ENCODE measurements around the gene AMIGO3.
A peak's percentile ranks its signal among the peaks of the same experiment; 100 is the strongest.
"Not testable (repeated sequence)": the region's sequence is repeated elsewhere in the genome, so short reads cannot be mapped to it uniquely, and the experiment has no call there.

Gene AMIGO3

GRCh38 chr3:49719214-49719884 is at the start of gene AMIGO3:
AMIGO3 (minus strand) TSS chr3:49719684; CDS start chr3:49719465, 219 bp downstream.
- peak; percentile 64 to 97 for DNase-seq

GRCh38 chr3:49763981-49764380 is 44.5 kb upstream of the AMIGO3 start:
- DNase-seq = no peak

GRCh38 chr3:49761661-49762060 is 42.2 kb upstream of the AMIGO3 start:
- DNase-seq = no peak

GRCh38 chr3:49759226-49759625 is 39.7 kb upstream of the AMIGO3 start:
- DNase-seq = no peak

GRCh38 chr3:49757197-49757596 is 37.7 kb upstream of the AMIGO3 start:
- no peak for DNase-seq

GRCh38 chr3:49756036-49756435 is 36.6 kb upstream of the AMIGO3 start:
- no peak for DNase-seq

GRCh38 chr3:49754536-49754935 is 35.1 kb upstream of the AMIGO3 start:
- DNase-seq = no peak

GRCh38 chr3:49751501-49751900 is 32.0 kb upstream of the AMIGO3 start:
- DNase-seq = no peak

- DNase-seq = no peak
Observed at GRCh38 chr3:49750056-49750455, 30.6 kb upstream of the AMIGO3 start.

- DNase-seq = not testable (repeated sequence)
Observed at GRCh38 chr3:49748874-49749273, 29.4 kb upstream of the AMIGO3 start.

GRCh38 chr3:49747792-49748480 is 28.5 kb upstream of the AMIGO3 start:
- no peak for DNase-seq

- no peak for DNase-seq
Observed at GRCh38 chr3:49745986-49746385, 26.5 kb upstream of the AMIGO3 start.

GRCh38 chr3:49740427-49740826 is 20.9 kb upstream of the AMIGO3 start:
- no peak for DNase-seq

- DNase-seq = no peak
Observed at GRCh38 chr3:49738067-49738713, 18.7 kb upstream of the AMIGO3 start.

- no peak for DNase-seq
Observed at GRCh38 chr3:49734752-49735151, 15.3 kb upstream of the AMIGO3 start.

- no peak for DNase-seq
Observed at GRCh38 chr3:49733551-49733950, 14.1 kb upstream of the AMIGO3 start.

GRCh38 chr3:49732597-49732996 is 13.1 kb upstream of the AMIGO3 start:
- DNase-seq = no peak

- no peak for DNase-seq
Observed at GRCh38 chr3:49729966-49730609, 10.6 kb upstream of the AMIGO3 start.

- no peak for DNase-seq
Observed at GRCh38 chr3:49727924-49728361, 8.5 kb upstream of the AMIGO3 start.

- DNase-seq = no peak
Observed at GRCh38 chr3:49727154-49727923, 7.9 kb upstream of the AMIGO3 start.

- DNase-seq = no peak
Observed at GRCh38 chr3:49725906-49726681, 6.6 kb upstream of the AMIGO3 start.

GRCh38 chr3:49724586-49724985 is 5.1 kb upstream of the AMIGO3 start:
- no peak for DNase-seq
